ENCODE data around the gene TREX2.

The TREX2 gene

DNA sequence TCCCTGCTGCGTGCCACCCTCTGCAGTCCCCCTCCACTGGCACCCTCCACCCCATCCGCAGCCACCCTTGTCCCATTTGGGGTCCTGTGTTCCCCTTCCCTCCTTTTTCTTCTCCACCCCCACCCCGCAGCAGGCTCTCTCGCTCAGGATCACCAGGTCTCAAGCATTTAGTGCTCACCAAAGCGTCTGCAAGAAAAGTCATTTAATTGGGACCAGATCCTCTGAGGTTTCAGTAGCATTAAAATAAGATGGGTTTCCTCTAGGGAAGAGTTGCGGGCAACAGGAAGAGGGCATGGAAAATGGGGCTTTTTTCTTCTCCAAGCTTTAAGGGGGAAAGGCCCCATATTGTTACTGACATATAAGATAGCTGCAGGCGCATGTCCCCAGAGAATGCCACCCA lies 29.4 kb upstream of the TREX2 start:
- no peak for DNase-seq

DNA sequence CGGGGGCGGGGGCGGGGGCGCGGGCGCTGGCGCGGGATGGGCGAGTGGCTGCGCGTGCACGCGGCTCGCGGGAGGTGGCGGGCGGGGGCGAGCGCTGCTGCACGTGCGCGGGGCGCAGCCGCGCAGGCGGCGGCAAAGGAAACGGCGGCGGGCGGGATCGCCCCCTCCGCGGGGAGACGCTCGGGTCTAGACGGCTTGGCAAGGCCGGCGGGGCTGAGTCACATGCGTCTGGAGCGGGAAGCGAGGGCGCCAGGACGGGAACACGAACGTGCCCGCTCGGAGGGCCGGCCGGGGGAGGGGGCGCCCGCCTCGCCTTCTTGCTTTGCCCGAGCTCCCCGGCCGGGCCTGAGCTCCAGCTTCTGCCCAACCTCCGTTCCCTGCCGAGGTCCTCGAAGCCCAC lies 28.9 kb upstream of the TREX2 start:
- DNase-seq = no peak

DNA sequence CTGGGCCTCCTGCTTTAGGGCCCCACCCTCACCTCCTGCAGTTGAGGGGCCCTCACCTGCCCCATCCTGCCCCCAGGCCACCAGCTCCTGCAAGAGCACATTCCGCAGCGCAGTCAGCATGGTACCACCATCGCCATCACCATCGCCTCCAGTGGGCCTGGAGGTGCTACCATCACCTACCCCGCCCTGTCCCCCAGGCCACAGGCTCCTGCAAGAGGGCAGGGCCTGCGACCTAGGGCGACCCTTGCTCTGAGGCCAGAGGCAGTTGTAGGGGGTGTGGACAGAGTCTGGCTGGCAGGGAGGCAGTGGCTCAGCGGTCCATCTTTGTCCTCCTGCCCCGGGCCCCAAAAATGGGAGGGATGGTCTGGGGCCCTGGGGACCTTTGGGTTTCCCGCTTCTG lies 28.4 kb upstream of the TREX2 start:
- DNase-seq = no peak

DNA sequence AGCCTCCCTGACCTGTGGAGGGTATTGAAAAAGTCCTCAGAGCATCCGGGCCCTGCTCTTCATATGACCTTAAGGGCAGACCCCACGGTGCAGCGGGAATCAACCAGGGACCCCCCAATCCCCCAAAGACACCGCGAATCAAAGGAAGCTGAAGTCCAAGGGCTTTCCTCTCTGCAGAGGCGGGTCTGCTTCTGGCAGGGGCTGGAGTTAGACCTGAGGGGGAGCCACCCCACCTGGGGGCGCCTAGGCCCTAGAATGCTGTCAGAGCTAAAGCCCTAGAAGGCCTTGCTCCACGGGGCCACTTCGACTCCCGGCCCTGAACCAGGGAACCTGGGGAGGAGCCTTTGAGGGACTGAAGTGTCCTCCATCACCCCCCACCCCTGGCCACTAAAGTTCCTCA lies 27.3 kb upstream of the TREX2 start:
- DNase-seq = no peak

DNA sequence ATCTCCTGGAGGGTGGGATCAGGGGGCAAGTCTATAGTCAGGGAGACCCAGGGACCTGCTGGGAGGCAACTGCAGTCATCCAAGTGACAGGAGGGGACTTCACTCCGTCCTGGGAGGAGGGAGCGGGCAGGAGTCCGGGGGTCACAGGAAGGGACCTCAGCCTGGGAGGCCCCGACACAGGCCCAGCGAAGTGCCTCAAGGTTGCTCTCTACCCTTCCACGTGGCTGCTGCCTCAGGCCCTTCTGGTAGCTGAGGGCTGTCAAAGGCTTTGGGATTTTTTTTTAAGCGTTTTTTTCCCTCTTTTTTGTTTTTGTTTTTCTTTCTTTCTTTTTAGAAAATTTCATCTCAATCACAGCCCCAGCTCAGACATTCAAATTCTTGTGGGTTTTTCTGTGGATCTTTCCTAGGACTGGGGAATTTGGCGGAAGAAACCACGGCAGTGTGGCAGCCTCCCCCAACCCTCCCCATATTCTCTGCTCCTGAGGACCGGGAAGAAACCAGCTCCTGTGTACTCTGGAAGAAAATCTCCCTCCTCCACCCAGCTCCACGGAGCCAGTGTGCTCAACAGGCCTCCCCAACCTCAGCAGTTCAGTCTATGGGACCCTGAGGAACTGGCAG lies 25.9 kb upstream of the TREX2 start:
- DNase-seq = no peak

DNA sequence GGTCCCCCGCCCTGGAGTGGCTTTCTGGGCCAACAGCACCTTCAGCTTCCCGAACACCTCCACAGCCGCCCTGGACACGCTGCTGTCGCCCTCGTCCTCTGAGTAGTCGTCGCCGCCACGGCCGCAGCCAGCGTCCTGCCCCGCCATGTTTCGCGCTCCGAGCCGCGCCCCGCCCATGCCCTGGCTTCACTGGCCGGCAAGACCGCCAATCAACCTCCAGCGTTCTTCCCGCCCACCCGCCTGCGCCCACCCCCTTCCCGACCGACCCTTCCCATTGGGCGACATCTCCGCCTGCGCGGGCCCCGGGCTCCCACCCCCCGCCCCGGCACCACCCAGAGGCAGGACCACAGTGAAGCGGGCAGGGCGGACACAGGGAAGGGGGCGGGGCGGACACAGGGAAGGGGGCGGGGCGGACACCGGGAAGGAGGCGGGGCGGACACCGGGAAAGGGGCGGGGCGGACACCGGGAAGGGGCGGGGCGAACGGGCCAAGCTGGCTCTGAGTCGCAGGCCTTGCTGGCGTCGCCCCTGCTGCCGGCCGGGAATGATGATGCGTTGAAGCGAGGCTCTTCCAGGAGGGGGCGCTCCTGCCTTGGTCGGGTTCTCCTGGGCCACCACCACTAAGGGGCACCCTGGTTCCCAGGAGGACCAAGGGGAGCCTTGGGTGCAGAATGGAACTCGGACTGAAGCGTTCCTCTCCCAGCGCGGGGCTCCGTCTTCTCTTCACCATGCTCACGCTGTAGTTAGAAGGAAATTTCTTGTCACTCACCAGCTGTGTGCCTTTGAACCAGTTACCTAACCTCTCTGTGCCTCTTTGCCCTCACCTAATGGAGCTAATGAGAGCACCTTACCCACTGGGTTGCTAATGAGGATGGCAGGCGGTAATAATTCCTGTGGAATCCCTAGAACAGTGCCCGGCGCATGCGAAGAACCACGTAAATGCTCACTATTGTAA lies 24.8 kb upstream of the TREX2 start, which contains the start of gene HAUS7:
Gene HAUS7 (minus strand): TSS at position 166 of the 953 bp plus-strand sequence. CDS start 19 bp downstream, at position 147.
- DNase-seq = peak; percentile 80

DNA sequence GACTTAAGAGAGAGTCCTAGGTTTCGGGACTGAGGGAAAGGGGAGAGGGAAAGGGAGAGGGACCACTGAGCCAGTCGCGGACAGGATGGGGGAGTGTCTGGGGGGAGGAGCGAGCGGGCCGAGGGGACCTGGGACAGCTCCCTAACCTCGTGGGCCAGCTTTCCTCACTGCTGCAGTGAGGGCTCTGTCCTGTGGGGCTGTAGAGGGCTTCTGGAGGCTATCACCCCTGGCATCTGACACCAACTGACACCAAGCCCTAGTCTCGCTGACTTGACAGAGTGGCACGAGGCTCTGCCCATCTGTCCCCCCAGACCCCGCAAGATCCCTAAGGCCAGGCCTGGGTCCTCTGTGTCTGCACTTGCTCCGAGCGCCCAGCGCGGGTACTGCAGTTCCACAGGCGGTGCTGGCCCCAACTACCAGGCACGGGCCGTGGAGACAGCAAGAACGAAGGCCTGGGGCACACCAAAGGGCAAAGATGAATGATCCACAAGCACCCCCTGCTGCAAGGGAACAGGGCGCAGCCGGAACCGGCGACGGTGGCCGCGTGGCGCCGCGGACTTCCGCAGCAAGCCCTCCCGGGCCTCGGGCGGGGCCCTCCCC lies 24.1 kb upstream of the TREX2 start:
- no peak for DNase-seq

DNA sequence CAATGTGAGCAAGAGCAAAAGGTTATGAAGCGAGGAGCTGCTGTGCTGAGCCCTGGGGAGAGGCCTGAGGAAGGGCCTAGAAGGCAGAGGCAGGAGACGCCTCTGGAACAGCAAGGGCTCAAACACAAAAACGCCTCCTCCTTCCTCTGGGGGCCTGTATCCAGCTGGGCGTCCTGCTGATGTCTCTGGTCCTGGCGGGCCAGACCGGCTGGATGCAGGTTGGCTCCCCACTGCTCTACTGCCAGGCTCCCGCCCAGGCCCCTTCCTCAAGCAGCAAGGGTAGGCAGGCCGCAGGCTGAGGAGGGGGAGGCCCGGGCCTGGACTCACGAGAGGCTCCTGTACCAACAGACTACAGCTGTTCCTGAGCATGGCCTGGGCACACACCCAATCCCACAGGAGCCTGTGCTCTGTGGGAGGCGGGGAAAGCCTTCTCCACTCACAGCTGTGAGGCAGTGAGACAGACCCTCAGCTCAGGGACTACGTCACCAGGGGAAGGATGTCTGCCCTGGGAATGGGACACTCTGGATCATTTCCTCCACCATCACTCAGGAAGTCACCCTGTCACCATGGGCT lies 22.2 kb upstream of the TREX2 start:
- no peak for DNase-seq

DNA sequence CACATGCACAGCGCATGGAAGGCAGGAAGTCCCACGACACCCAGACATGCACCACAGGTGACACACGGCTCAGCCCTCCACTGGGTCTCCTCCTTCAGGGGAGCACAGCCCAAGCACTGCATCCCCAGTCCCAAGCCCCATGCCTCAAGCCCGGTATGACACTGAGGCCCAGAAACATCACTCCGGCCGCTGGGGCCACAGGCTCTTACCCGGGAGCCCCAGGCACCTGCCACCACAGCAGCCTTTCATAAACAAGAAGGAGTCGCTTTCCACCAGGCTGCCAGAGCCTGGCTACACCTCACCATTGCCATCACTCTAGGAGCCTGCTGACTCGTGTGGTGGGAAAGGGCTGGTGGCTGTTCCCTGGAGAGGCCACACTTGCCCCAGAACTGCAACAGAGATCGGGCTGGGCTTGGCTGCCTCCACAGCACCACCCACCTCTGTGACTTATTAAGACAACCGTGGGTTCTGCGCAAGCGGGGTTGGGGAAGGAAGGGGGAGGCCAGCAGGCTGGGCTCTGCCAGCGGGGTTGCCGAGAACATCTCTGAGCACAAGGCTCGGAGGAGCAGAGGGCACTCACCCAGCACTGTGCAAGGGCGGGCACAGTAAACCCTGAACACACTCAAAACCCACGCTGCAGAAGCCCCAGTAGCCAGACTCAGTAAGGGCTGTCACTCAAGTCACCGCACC lies 20.0 kb upstream of the TREX2 start:
- DNase-seq = no peak

DNA sequence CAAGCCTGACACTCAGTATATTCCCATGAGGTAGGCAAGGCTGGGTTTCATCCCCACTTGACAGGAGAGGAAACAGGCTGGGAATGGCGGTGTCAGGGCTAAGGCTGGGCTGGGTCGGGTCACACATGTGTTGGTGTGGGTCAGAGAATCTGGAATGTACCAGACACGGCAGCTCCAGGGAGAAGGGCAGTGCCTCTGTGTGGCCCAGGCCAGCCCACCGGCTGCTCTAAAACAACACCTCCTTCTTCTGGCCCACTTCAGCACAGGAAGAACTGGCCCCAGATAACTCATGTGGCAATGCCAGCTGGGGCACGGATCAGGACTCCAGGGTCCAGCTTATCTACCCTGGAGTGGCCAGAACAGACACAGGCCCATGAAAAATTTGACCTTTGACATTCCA lies 18.3 kb upstream of the TREX2 start:
- DNase-seq = no peak

DNA sequence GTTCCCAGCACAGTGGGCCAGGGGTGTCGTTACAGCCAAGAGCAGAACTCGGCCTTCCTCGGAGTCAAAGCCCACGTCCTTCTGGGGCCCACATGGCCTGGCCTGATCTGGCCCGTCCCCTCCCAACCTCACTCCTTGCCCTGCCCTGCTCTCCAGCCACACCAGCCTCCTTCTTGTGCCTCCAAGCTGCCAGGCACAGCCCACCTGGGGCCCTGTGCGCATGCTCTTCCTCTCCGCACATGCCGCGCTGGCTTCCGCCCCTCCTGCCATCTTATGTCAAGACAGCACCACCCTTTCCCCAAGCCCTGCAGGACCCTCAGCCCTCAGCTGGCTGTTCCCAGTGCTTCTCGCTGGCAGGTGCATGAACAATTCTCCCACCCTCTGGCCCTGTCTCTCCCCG lies 17.7 kb upstream of the TREX2 start:
- DNase-seq = no peak

DNA sequence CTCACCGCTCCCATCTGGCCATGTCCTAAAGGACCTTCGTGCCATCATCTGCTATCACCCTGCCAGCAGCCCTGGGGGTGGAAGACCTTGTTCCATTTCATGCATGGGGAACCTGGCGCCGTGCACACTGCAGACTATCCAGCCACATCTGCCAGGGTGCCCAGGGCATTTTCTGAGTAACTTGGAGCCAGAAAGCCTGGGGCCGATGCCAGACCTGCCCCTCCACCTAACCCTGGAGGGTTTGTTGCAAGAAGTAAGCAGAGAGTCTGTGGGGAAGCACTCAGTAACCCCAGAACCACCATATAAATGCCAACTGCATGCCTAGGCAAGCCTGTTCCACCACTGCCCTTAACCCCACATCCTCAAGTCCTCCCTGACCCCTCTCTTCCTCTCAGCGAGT lies 17.2 kb upstream of the TREX2 start:
- DNase-seq = no peak

DNA sequence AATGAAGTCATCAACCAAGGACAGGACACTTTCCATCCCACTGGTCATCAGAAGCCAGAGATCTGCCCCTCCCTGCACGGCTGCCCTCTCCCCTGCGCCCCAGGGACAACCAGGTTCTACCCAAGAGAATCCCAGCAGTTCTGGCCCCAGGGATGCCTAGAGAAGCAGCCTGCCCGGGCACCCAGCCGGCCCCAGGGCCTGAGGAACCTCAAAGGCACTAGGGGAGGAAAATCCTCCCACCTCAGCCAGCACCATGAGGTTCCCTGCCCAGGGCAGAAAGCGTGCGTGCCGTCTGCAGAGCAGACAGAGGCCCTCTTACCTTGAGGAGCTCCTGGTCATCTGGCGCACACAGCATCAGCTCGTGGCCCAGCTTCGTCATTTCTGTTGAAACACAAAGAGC lies 16.4 kb upstream of the TREX2 start:
- no peak for DNase-seq

DNA sequence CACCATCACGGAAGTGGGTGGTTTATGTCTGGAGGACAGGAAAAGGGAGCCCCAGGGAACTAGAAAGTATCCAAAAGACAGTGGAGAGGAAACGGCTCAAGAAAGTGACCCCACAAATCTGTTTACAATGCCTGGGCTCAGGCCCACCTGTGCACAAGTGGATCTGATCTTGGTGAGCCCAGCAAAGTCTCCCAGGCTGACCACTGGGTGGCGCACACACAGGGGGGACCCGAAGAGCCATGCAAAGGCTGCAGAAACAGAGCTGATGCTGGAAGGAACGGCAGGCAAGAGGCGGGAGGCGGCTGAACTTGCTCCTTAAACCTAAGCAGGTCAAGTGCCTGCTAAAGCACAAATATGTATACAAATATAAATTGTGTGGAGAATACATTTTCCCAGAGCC lies 15.0 kb upstream of the TREX2 start:
- DNase-seq = no peak

DNA sequence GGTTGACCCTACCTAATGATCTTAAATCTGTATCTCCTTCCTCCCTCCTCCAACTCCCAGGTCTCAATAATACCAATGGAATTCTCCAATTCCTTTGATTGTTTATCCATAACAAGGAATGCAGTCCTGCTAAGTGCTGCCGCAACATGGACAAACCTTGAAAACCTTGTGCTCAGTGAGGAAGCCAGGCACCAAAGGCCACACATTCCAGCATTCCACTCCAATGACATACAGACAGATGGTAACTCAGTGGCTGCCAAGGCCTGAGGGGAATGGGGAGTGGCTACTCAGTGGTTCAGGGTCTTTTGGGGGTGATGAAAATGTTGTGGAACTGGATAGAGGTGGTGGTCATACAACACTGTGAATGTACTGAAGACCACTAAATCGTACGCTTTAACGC lies 14.1 kb upstream of the TREX2 start:
- peak; percentile 36 for DNase-seq

DNA sequence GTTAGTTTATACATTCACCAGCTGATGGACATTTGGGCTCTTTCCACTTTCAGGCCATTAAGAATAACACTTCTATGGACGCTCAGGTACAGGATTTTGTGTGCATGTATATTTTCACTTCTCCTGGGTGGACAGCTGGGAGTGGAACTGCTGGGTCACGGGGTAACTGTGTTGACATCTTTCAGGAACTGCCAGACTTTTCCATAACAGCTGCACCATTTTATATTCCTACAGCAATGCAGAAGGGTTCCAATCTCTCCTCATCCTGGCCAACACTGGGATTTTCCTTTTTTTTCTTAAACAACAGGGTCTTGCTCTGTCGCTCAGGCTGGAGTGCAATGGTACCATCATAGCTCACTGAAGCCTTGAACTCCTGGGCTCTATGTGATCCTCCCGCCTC lies 12.6 kb upstream of the TREX2 start:
- no peak for DNase-seq

DNA sequence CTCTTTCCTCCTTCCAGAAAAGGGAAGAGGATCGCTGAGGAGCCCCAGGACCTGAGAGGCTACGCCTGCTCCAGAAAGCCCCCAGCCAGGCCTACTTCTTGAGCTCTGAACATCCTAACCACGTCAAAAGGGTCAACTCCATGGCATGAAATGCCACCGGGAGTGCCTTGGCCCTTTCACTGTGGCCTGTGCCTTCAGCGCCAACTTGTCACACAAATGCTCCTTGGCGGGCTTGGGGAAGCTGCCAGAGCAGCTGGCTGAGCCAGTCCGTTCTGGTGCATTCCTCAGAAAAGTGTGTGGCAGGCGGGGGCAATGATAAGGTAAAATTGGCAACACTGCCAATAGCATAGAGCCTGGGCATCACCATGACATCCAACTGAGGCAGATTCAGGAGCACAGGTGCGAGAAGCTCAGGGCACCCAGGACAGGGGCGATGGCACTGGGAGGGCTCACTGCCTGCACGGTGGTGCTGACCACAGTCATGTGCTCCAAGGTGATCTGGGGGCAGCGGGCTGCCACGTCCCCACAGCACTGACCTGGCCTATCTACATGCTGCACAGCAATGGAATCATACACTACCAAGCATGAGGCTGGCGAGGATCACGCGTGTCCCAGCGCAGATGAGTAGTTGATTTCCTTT lies 12.1 kb upstream of the TREX2 start:
- no peak for DNase-seq

DNA sequence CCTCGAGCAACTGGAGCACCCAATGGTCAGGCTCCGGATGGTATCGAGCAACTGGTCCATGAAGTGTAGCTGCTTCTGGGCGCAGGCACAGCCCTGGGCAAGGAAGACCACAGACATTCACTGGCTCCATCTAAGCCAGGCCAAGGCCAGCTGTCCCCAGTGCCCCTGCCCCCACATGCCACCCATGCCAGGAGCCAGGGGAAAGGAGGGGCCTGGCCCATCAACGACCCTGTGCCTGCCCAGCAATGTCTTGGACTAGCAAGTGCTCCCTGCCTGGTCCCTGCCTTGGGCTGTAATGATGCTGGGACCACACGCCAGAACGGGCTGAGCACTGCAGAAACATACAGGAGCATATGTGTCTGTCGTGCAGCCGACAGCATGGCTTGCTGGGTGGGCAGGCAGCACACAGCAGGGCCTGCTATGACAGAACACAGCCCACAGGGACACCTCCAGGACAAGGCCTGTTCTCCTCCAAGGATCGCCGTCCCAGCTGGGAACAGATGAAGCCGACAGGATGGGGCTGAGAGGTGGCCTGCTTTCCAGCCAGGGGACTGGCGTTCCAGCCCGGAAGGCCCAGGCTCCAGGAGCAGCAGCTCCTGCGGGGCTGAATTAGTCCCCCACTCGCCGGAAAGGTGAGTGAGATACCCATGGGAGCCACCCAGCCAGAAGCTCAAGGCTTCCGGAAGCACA lies 11.4 kb upstream of the TREX2 start:
- DNase-seq = no peak

DNA sequence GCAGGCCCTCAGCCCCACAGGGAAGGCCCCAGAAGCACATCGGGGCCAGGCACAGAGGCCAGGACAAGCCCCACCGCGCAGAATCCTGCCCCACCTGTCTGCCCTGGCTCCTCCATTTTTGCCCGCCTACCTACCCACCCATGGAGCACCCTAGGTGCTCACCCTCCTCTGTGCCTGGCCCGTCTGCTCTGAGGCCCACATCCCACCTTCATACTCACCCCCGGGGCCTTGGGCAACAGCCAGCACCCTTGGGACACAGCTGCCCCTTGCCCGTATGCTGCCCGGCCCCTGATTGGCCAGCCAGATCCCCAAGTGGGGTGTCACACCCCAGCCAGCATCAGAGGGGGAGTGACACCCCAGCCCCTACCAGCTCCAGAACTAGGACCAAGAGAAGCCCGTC lies 10.8 kb upstream of the TREX2 start:
- DNase-seq = no peak

DNA sequence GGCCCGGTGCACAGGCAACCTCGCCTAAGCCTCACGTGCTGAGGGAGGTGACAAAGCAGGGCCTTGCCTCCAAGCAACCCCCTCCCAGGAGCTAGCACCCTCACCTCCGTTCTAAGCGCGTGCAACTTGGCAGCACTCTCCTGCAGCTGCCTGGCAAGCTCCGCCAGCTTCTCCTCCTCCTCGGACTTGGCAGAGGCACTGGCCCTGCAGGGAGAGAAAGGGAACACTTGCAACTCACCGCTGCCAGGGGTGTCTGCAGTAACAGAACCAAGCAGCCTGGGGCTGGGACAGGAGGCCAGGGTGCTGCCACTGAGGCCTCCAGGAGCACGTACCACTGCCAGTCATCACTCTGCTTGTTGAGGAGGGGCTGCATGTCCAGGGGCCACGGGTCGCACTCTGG lies 10.3 kb upstream of the TREX2 start:
- no peak for DNase-seq

DNA sequence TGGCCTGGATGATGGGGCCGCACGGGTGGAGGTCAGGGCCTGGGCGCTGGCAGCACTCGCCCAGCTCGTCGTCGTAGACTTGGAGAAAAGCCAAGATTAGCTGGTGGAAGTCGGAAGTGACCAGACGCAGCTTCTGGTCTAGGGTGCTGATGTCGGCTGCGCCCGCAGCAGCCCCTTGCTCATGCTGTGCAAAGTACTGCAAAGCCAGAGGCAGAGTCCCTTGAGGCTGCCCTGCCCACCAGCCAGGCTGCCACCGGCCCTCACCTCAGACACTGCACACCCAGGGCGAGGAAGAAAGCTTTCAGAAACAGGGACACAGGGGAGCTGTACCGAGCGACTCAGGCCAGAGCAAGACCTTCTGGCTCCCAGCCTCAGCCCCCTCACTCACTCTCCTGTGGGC lies 9.7 kb upstream of the TREX2 start:
- no peak for DNase-seq
